ENCODE data around the gene RMDN3. TPM values are rescaled to one million over a fixed set of nuclear protein-coding genes. Genes with fewer than 3 reads are reported as not detected.

RMDN3 gene
- total RNA-seq, 1 donor: 19.9 TPM

DNA sequence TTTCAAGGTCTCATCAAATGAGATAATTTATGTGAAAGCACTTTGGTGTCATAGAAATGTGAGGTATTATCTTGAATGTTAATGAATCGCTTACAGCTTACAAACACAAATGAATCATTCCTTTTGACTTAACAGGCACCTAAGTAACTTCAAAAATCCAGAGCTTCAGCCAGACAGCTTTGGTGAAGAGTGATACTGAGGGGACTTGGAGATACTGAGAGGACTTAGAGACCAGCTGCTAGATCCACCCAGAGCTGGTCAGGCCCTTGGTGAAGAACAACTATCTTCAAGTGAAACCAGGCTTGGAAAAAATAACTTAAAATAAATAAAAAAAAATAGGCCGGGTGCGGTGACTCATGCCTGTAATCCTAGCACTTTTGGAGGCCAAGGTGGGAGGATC, 35.7 kb upstream of the RMDN3 start:
- peak overlapping the region; percentile 54 for H3K27ac ChIP-seq (ENCODE audit: low read depth, low read length)
- H3K79me2 ChIP-seq (ENCODE audit: insufficient read depth, low read length): peaks cover 52% of the 10 kb centered on the region
- peaks cover 28% of the 10 kb centered on the region for H4K20me1 ChIP-seq (ENCODE audit: insufficient read depth, low read length)
- H3K4me3 ChIP-seq (ENCODE audit: insufficient read depth, low read length): no peak overlapping the region
- H3K9me3 ChIP-seq (ENCODE audit: low read depth, low read length): no peaks in the 10 kb centered on the region
- DNase-seq (ENCODE audit: insufficient read length, low spot score, missing footprints): peak; percentile 72
- H3K4me2 ChIP-seq (ENCODE audit: insufficient read depth, low read length): peak overlapping the region; percentile 28
- peaks cover 33% of the 10 kb centered on the region for H3K4me1 ChIP-seq (ENCODE audit: insufficient read depth, low read length)
- H2AFZ ChIP-seq (ENCODE audit: low read length): no peak overlapping the region
- H3K36me3 ChIP-seq (ENCODE audit: insufficient read depth, low read length): peaks cover 4% of the 10 kb centered on the region
- TF ChIP-seq, protein P1, sequence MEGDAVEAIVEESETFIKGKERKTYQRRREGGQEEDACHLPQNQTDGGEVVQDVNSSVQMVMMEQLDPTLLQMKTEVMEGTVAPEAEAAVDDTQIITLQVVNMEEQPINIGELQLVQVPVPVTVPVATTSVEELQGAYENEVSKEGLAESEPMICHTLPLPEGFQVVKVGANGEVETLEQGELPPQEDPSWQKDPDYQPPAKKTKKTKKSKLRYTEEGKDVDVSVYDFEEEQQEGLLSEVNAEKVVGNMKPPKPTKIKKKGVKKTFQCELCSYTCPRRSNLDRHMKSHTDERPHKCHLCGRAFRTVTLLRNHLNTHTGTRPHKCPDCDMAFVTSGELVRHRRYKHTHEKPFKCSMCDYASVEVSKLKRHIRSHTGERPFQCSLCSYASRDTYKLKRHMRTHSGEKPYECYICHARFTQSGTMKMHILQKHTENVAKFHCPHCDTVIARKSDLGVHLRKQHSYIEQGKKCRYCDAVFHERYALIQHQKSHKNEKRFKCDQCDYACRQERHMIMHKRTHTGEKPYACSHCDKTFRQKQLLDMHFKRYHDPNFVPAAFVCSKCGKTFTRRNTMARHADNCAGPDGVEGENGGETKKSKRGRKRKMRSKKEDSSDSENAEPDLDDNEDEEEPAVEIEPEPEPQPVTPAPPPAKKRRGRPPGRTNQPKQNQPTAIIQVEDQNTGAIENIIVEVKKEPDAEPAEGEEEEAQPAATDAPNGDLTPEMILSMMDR (IDR thresholded peaks at IDR 0.05; ENCODE audit: extremely low read depth, low read depth, low read length): no peak
- H3K27me3 ChIP-seq (ENCODE audit: insufficient read depth, low read length): no peaks in the 10 kb centered on the region

DNA sequence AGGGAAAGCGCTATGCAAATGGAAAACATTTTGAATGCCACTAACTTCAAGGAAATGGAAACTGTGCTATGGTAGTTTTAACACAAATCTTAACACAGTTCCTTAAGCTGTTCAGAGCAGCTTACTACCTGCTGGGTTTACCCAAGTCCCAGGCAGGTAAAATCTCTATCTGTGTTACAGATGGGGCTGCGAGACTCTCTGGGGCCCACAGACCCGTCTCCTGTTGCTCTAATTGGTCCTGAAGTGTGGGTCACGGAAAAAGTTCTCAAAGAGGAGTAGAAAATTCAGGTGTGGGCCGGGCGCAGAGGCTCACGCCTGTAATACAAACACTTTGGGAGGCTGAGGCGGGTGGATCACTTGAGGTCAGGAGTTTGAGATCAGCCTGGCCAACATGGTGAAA, 34.9 kb upstream of the RMDN3 start:
- TF ChIP-seq, protein P1 (IDR thresholded peaks at IDR 0.05; ENCODE audit: extremely low read depth, low read depth, low read length): no peak
- peaks cover 53% of the 10 kb centered on the region for H3K79me2 ChIP-seq (ENCODE audit: insufficient read depth, low read length)

DNA sequence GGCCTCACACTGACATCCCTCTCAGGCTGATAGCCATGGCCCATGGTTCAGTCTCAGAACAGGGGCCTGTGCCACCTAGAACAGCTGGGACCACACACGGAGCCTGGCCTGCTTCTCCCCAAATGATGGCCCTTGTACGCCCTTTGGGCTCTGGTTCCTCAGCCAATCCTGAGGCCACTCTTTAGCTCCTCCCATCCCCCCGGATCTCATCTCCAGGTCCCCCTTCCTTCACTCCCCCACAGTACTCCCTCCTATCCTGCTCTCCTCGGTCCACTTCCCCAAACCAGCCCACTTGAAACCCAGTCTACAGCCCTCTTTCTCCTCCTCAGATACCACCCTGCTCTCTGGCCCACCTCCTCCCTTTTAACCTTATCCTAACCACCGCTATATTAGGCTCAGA, 34.1 kb upstream of the RMDN3 start:
- H2AFZ ChIP-seq (ENCODE audit: low read length): no peak overlapping the region
- H3K79me2 ChIP-seq (ENCODE audit: insufficient read depth, low read length): peaks cover 52% of the 10 kb centered on the region
- H4K20me1 ChIP-seq (ENCODE audit: insufficient read depth, low read length): peaks cover 38% of the 10 kb centered on the region
- TF ChIP-seq, protein P1 (IDR thresholded peaks at IDR 0.05; ENCODE audit: extremely low read depth, low read depth, low read length): no peak
- H3K4me1 ChIP-seq (ENCODE audit: insufficient read depth, low read length): peaks cover 33% of the 10 kb centered on the region
- DNase-seq (ENCODE audit: insufficient read length, low spot score, missing footprints): no peak
- H3K9me3 ChIP-seq (ENCODE audit: low read depth, low read length): no peaks in the 10 kb centered on the region
- no peak overlapping the region for H3K4me2 ChIP-seq (ENCODE audit: insufficient read depth, low read length)
- no peak overlapping the region for H3K27ac ChIP-seq (ENCODE audit: low read depth, low read length)
- peaks cover 7% of the 10 kb centered on the region for H3K36me3 ChIP-seq (ENCODE audit: insufficient read depth, low read length)
- no peaks in the 10 kb centered on the region for H3K27me3 ChIP-seq (ENCODE audit: insufficient read depth, low read length)
- H3K4me3 ChIP-seq (ENCODE audit: insufficient read depth, low read length): no peak overlapping the region

More for the DNA sequence above, 34.9 kb upstream of the RMDN3 start:
- no peaks in the 10 kb centered on the region for H3K9me3 ChIP-seq (ENCODE audit: low read depth, low read length)
- no peak overlapping the region for H2AFZ ChIP-seq (ENCODE audit: low read length)
- no peaks in the 10 kb centered on the region for H3K27me3 ChIP-seq (ENCODE audit: insufficient read depth, low read length)
- no peak overlapping the region for H3K4me3 ChIP-seq (ENCODE audit: insufficient read depth, low read length)
- no peak overlapping the region for H3K27ac ChIP-seq (ENCODE audit: low read depth, low read length)
- H3K4me2 ChIP-seq (ENCODE audit: insufficient read depth, low read length): no peak overlapping the region
- H3K4me1 ChIP-seq (ENCODE audit: insufficient read depth, low read length): peaks cover 33% of the 10 kb centered on the region
- H3K36me3 ChIP-seq (ENCODE audit: insufficient read depth, low read length): peaks cover 4% of the 10 kb centered on the region
- peaks cover 35% of the 10 kb centered on the region for H4K20me1 ChIP-seq (ENCODE audit: insufficient read depth, low read length)
- DNase-seq (ENCODE audit: insufficient read length, low spot score, missing footprints): no peak

DNA sequence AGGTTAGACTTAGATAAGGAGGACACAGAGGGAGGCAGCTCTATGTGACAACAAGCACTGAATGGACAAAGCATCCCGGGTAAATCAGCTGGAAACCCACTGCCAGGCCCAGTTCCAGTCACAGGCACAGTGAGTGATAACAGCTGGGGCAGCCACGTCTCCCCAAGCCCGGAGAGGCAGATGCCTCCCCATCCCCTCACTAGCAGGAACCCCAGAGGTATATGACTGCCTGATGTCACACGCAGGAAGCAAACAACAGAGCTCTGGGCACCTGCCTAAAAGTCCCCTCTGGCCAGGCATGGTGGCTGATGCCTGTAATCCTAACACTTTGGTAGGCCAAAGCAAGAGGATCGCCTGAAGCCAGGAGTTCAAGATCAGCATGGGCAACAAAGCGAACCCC, 32.9 kb upstream of the RMDN3 start:
- Histone ChIP-seq H3K9me3 (ENCODE audit: low read depth, low read length) (no peaks in the 10 kb centered on the region), H3K4me2 (ENCODE audit: insufficient read depth, low read length) (peak overlapping the region; percentile 39), H2AFZ (ENCODE audit: low read length) (no peak overlapping the region), H4K20me1 (ENCODE audit: insufficient read depth, low read length) (peaks cover 39% of the 10 kb centered on the region), H3K79me2 (ENCODE audit: insufficient read depth, low read length) (peaks cover 58% of the 10 kb centered on the region), H3K27ac (ENCODE audit: low read depth, low read length) (peak overlapping the region; percentile 59), H3K4me3 (ENCODE audit: insufficient read depth, low read length) (no peak overlapping the region), H3K36me3 (ENCODE audit: insufficient read depth, low read length) (peaks cover 7% of the 10 kb centered on the region), H3K27me3 (ENCODE audit: insufficient read depth, low read length) (no peaks in the 10 kb centered on the region), H3K4me1 (ENCODE audit: insufficient read depth, low read length) (peaks cover 25% of the 10 kb centered on the region)
- DNase-seq (ENCODE audit: insufficient read length, low spot score, missing footprints): no peak
- TF ChIP-seq, protein P1 (IDR thresholded peaks at IDR 0.05; ENCODE audit: extremely low read depth, low read depth, low read length): no peak
